AG08395 (cell line): ENCODE data around the gene NCK2.
A peak's percentile ranks its signal among the peaks of the same experiment; 100 is the strongest.

Experiments used
- DNase-seq: peaks from one replicate; pipeline ENCODE4 v3.0.0; 2012; ENCODE audit warnings: mixed read lengths, low spot score

The NCK2 gene

GRCh38 chr2:105852066-105852465 lies 107.4 kb downstream of the NCK2 start:
- no peak for DNase-seq

DNA sequence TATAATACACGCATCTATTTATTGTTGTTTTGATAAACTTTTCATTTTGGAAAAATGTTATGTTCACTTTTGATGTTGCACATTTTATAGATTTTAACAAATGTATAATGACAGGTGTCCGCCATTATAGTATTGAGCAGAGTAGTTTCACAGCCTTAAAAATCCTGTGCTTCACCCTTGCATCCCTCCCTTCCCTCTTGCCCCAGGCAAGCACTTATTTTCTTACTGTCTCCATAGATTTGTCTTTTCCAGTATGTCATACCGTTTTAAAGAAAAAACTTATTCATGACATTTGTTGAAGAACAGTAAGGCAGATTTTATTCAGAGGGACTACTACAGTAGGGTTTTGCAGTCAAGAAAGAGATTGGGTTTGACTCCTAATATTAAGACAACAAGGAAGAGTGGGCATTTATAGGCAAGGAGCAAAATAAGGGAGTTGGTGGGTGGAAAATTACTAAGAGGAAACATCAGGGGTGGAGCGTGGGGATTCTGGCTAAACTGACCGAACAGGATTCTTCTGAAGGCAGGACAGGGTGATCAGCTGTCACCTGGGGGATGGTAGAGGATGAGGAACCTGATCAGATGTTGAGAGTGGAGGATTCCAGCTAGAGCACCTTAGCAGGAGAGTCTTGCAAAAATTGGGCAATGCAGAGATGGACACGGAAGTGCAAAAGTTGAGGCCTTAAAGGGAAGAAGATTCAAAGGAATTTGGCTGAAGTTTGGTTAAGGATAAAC lies 108.8 kb downstream of the NCK2 start:
- DNase-seq = no peak

DNA sequence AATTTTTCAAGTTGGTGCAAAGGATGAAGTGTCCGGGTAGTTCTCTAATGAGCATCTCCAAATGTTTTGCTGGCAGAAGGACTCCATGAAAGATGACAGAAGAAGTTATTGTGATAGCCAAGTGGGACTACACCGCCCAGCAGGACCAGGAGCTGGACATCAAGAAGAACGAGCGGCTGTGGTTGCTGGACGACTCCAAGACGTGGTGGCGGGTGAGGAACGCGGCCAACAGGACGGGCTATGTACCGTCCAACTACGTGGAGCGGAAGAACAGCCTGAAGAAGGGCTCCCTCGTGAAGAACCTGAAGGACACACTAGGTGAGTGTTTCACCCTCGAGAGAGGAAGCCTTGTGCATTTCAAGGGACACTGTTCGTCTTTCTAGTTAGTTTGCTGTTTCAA lies 110.3 kb downstream of the NCK2 start:
- DNase-seq = no peak

DNA sequence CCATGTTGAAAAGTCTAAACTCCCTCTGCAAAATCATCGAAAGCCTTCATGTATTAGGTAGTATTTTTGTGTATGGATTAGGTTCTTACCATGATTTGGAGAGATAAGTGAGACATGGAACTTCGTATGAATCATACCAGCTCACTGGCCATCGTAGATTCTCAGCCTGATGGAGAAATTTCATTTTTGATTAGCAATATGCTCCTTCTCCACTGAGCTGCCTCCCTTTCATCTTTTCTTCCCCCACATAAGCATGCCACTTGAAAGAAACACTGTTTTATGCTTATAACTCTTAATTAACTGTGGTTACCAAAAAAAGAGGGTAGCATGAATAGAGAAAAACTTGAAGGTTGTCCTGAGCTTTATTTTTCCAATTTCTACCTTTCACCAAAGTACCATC lies 111.9 kb downstream of the NCK2 start:
- no peak for DNase-seq

DNA sequence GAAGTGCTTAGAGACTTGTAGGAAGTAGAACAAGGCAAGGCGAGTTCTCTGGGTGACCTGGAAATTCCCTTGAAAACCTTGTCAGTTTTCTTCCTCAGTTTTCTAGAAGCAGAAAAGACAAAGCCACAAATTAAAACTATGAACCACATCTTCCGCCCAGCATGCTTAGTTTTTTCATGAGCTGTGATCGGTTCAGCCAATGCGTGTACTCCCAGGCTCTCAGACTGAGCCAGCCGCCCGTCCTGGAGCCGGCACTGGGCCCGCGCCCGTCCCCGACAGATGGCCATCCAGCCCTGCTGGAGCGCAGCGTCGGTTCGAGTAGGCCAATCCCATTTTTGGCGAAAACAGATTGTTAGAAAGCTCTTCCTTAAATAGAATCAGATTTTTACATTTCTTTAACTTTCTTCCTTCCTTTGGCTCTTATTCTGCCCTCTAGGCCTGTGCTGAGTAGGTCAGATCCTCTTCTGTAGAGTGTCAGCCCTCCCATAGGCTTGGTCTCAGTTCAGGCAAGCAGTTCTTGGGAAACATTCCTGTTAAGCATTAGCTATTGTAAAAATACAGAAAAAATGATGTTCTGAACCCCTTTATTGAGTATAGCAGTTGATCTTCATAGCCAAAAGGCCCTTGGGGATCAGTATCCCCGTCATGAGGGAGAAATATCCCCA lies 112.5 kb downstream of the NCK2 start:
- DNase-seq = no peak

- DNase-seq = no peak
Observed at GRCh38 chr2:105858868-105859693, 114.4 kb downstream of the NCK2 start.

DNA sequence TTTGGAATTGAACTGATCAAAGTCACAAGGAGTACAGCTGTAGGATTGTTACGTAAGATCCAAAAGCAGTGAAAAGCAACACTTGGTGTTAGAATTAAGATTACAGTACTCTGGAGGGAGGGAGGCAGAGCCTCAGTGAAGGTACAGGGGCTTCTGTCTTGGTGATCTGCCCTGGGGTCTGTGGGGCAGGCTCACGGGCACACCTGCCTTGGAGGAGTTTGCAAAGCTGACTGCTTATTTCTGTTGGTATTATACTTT lies 114.9 kb downstream of the NCK2 start:
- no peak for DNase-seq

- no peak for DNase-seq
Observed at GRCh38 chr2:105860567-105860966, 115.9 kb downstream of the NCK2 start.

DNA sequence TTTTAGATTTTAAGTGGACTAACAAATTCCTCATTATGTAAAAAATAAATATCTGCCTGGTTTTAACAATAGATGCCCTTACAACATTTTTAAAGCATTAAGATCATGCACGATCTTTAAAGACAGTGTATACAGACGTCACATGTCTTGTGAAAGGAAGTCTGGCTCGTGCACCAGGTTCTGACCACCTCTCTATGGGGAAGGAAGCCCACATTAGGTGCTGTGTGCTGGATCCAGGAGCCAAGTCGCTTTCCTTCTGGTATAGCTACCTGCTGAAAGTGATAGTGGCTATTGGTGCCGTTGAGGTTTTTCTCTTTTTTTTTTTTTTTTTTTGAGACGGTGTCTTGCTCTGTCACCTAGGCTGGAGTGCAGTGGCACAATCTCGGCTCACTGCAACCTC lies 116.5 kb downstream of the NCK2 start:
- DNase-seq = no peak

- no peak for DNase-seq
Observed at GRCh38 chr2:105862843-105863242, 118.1 kb downstream of the NCK2 start.

DNA sequence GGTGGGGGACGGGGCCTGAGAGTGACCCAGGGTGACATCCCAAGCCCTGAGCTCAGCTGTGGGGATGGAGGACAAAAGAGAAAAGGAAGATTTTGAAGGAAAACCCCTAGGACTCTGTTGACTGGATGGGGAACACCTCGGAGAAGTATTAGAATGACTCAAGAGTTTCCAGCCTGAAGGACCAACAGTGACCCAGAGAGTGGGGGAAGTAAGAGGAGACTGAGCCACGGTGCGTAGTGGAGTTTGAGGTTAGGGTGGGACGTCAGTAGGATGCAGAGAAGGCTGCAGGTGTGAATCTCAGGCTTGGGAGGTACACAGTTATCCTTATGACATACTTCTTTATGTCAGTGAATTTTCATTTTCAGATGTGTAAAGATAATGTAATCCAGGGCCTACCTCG lies 119.5 kb downstream of the NCK2 start:
- no peak for DNase-seq

GRCh38 chr2:105865222-105865913 lies 120.7 kb downstream of the NCK2 start:
- DNase-seq = peak; percentile 62

DNA sequence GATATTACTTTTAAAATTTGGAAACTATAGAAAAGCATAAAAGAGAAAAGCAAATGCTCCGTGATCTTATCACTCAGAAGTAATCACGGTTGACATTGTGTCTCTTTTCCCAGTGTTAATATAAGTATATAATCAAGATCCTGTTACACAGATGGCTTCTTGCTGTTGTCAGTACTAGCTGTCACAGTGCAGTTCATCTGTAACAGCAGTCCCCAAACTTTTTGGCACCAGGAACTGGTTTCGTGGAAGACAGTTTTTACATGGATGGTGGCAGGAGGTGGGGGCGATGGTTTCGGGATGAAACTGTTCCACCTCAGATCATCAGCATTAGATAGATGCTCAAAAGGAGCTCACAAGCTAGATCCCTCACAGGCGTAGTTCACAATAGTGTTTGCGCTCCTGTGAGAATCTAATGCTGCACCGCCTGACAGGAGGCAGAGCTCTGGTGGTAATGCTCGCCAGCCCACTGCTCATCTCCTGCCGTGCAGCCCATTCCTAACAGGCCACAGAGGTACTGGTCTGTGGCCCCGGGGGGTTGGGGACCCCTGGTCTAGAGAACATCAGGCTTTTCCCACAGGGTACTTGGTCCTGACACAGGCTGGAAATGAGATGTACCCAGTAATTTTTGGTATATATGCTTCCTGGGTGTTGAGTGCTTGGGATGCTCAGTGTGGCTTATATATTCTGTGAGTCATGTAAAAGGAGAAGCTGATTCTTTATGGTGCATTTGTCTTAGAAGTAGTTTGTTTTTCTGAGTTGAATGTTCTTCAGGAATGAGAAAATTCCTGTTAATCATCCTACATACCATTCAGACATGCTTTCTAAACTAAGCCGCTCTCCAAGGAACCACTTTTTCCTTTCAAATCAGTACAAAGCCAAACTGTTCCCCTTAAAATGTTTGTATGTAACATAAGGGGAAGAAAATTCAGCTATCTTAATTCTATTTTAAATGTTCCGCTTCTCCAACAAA lies 121.8 kb downstream of the NCK2 start:
- peak; percentile 10 for DNase-seq

- DNase-seq = no peak
Observed at GRCh38 chr2:105867587-105867986, 122.9 kb downstream of the NCK2 start.

DNA sequence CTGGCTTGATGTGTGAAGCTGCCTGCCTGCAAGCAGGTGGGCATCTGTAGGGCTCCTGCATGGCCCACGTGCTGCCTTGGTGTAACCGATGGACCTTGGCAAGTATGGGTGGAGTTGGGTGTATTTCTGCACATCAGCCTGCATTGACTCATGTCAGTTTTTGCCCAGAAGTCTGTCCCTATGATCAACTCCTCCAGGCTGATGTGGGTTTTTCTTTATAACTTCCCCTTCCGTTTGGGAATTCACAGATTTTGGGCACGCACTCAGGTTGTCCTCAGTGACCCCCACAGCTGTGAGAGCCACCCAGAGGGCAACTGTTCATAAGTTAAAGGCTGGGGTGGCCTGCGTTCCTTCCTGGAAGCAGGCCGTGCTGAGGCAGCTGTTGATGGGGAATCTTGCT lies 123.3 kb downstream of the NCK2 start:
- peak; percentile 24 for DNase-seq

- DNase-seq = no peak
Observed at GRCh38 chr2:105869341-105869740, 124.6 kb downstream of the NCK2 start.

DNA sequence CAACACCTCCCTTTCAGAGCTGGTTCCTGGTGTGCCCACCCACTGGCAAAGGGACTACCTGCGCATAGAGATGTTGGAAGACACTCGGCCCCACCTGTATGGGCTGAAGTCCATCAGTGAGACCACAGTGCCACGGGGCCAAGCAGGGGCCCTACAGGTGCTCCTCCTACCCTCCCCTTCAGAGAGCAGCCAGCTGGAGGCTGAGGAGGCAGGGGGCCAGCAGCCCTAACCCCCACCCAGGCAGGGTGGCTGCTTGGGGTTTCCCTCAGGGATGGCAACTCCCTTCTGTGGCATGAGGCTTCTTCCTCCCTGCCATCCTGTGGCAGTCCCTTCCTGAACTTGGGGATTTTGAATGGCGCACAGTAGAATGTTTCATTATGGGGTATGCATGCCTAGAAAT lies 125.3 kb downstream of the NCK2 start:
- no peak for DNase-seq

DNA sequence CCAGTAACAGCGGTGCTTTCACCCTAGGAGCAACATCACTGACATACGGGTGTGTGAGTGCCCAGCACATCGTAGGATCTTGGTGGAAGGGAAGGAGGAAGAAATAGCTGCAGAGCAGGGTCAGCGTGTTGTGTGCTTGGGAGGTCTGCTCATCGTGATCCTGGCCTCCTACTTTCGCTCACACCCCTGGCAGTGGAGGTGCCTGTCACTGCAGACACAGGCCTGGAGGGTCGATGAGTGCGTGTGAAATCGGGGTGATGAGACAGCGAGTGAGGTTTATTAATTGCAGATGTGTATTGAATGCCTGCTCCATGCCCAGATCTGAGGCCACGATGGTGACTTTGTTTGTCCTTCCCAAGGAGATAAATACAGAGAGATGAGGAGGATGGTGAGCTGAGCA lies 126.1 kb downstream of the NCK2 start:
- no peak for DNase-seq

- no peak for DNase-seq
Observed at GRCh38 chr2:105872142-105872728, 127.5 kb downstream of the NCK2 start.

DNA sequence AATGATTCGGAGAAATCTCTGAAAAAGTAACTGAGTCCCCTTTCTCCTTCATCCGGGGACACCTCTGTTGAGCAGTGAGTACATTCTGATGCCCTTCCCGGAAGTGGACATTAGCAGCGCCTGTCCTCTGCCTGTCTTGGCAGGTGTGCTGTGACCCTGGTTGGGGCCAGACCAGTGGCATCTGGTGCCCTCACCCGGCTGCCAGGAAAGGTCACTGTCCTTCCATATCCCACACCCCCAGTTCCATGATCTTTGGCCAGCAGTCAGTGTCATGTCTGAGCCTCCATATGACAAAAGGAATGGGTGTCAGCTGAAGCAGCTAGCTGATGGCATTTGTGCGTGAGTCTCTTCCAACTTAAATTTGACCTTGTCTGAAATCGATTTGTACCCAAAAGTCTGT lies 128.1 kb downstream of the NCK2 start:
- DNase-seq = no peak

DNA sequence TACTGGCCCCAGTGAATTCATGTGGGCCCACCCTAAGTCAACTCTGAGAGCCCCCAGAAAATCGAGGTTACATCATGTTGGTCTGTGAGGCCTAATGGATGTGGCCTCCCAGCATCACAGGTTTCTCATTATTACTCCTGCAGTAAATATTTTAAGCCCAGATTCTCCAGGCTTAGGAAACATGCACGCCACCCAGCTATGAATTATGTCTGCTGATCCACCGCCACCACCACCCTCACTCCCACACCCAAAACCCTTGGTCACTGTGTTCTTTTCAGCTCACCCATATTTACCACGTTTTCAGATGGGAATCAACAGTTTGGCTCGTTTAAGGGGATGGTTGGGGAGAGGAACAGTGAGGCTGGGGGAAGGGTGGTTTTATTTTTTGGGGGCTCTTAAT lies 128.6 kb downstream of the NCK2 start:
- no peak for DNase-seq
